ENCODE measurements around the gene FARP1. TPM values are rescaled to one million over a fixed set of nuclear protein-coding genes. Genes with fewer than 3 reads are reported as not detected.

The FARP1 gene
- total RNA-seq, 1 donor from 2014 or later: 17.7 TPM

GRCh38 chr13:98239162-98240076, 96.5 kb downstream of the FARP1 start:
- no peaks in the 10 kb centered on the region for H3K36me3 ChIP-seq
- H3K4me1 ChIP-seq: no peaks in the 10 kb centered on the region
- no peak for TF ChIP-seq CTCF (IDR thresholded peaks at IDR 0.05)
- TF ChIP-seq POLR2A (IDR thresholded peaks at IDR 0.05): no peak
- no peak for TF ChIP-seq POLR2AphosphoS5 (IDR thresholded peaks at IDR 0.05; ENCODE audit: insufficient read depth in 1 of 2, low read depth in 1 of 2)
- H3K4me3 ChIP-seq: no peak overlapping the region
- H3K27ac ChIP-seq: no peak overlapping the region
- intact Hi-C loops (cut with DNase I): no loop called here
- no peaks in the 10 kb centered on the region for H3K27me3 ChIP-seq
- no peak for DNase-seq (ENCODE audit: extremely low spot score in 2 of 2)
- H3K9me3 ChIP-seq: no peaks in the 10 kb centered on the region

- no peak overlapping the region for H3K4me3 ChIP-seq
- no peaks in the 10 kb centered on the region for H3K9me3 ChIP-seq
- H3K27ac ChIP-seq: no peak overlapping the region
- no peaks in the 10 kb centered on the region for H3K36me3 ChIP-seq
- intact Hi-C loops (cut with DNase I): no loop called here
- TF ChIP-seq CTCF (IDR thresholded peaks at IDR 0.05): no peak
- TF ChIP-seq POLR2A (IDR thresholded peaks at IDR 0.05): no peak
- TF ChIP-seq POLR2AphosphoS5 (IDR thresholded peaks at IDR 0.05; ENCODE audit: insufficient read depth in 1 of 2, low read depth in 1 of 2): no peak
- H3K27me3 ChIP-seq: no peaks in the 10 kb centered on the region
- no peak for DNase-seq (ENCODE audit: extremely low spot score in 2 of 2)
- no peaks in the 10 kb centered on the region for H3K4me1 ChIP-seq
Observed at GRCh38 chr13:98240135-98240534, 97.2 kb downstream of the FARP1 start.

GRCh38 chr13:98240974-98241373, 98.1 kb downstream of the FARP1 start:
- Histone ChIP-seq H3K4me3 (no peak overlapping the region), H3K36me3 (no peaks in the 10 kb centered on the region), H3K9me3 (no peaks in the 10 kb centered on the region), H3K4me1 (no peaks in the 10 kb centered on the region), H3K27ac (no peak overlapping the region), H3K27me3 (no peaks in the 10 kb centered on the region)
- TF ChIP-seq POLR2AphosphoS5 (IDR thresholded peaks at IDR 0.05; ENCODE audit: insufficient read depth in 1 of 2, low read depth in 1 of 2) (no peak), POLR2A (IDR thresholded peaks at IDR 0.05) (no peak), CTCF (IDR thresholded peaks at IDR 0.05) (no peak)
- DNase-seq (ENCODE audit: extremely low spot score in 2 of 2): no peak
- intact Hi-C loops (cut with DNase I): no loop called here

DNA sequence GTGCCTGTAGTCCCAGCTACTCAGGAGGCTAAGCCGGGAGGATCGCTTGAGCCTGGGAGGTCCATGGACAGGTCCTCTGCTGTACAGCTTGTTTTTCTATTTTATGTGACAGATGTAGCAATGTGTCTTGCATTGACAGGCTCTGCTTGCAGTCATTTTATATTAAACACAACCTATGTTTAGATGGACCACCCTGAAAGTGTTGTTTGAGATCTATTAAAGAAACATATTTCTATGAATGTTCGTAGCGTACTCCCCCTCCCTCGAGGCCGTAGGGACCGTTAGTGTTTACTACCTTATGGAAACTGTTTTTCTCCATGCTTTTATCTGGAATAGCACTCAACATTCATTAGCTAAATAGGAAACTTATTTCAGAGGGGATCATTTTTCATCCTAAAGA, 99.1 kb downstream of the FARP1 start:
- TF ChIP-seq CTCF (IDR thresholded peaks at IDR 0.05): no peak
- no peak for TF ChIP-seq POLR2A (IDR thresholded peaks at IDR 0.05)
- TF ChIP-seq POLR2AphosphoS5 (IDR thresholded peaks at IDR 0.05; ENCODE audit: insufficient read depth in 1 of 2, low read depth in 1 of 2): no peak
- H3K9me3 ChIP-seq: no peaks in the 10 kb centered on the region

DNA sequence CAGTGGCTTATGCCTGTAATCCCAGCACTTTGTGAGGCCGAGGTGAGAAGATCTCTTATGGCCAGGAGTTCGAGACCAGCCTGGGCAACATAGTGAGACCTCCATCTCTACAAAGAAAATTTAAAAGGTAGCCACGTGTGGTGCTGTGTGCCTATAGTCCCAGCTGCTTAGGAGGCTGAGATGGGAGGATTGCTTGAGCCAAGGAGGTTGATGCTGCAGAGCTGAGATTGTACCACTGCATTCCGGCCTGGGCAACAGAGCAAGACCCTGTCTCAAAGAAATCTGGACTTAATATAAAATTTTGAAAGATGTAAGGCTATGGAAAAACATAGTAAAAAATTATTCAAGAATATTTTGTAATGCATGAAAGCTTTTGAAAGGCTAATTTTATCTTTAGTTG, 99.5 kb downstream of the FARP1 start:
- Histone ChIP-seq H3K4me3 (no peak overlapping the region), H3K4me1 (no peaks in the 10 kb centered on the region), H3K9me3 (no peaks in the 10 kb centered on the region), H3K36me3 (no peaks in the 10 kb centered on the region), H3K27ac (no peak overlapping the region), H3K27me3 (no peaks in the 10 kb centered on the region)
- intact Hi-C loops (cut with DNase I): no loop called here
- DNase-seq (ENCODE audit: extremely low spot score in 2 of 2): no peak
- TF ChIP-seq POLR2A (IDR thresholded peaks at IDR 0.05) (no peak), CTCF (IDR thresholded peaks at IDR 0.05) (no peak), POLR2AphosphoS5 (IDR thresholded peaks at IDR 0.05; ENCODE audit: insufficient read depth in 1 of 2, low read depth in 1 of 2) (no peak)

More for the DNA sequence above, 99.1 kb downstream of the FARP1 start:
- H3K27me3 ChIP-seq: no peaks in the 10 kb centered on the region
- H3K4me3 ChIP-seq: no peak overlapping the region
- intact Hi-C loops (cut with DNase I): no loop called here
- H3K27ac ChIP-seq: no peak overlapping the region
- no peaks in the 10 kb centered on the region for H3K4me1 ChIP-seq
- no peak for DNase-seq (ENCODE audit: extremely low spot score in 2 of 2)
- H3K36me3 ChIP-seq: no peaks in the 10 kb centered on the region
